Islet of Langerhans (tissue), 1 donor: ENCODE results near the gene PIK3CG.
"Not testable (repeated sequence)": the region's sequence is repeated elsewhere in the genome, so short reads cannot be mapped to it uniquely, and the experiment has no call there.

Experiments
- FAIRE-seq: peaks from one replicate; lab custom pipeline; 2011; peaks lifted over from hg19 to GRCh38; lab: Jason Lieb, UNC

The PIK3CG gene

DNA sequence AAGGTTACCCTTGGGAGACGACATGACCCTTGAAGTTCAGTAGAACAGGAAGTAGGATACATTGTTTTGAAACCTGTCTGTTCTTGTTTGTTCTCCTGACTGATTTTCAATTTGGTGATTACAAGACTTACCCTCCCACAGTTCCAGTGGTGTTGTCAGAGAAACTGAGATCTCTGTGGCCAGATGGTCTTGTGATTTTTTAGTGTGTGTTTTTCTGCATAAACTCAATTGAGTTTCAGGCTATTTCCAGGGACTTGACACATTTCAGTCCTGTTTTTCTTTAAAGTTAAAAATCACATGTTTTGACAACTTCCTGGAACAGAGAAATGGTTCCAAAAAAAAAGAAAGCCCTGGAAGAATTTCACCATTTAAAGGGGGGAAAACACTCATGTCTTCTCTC lies 22.3 kb downstream of the PIK3CG start:
- FAIRE-seq: no peak

DNA sequence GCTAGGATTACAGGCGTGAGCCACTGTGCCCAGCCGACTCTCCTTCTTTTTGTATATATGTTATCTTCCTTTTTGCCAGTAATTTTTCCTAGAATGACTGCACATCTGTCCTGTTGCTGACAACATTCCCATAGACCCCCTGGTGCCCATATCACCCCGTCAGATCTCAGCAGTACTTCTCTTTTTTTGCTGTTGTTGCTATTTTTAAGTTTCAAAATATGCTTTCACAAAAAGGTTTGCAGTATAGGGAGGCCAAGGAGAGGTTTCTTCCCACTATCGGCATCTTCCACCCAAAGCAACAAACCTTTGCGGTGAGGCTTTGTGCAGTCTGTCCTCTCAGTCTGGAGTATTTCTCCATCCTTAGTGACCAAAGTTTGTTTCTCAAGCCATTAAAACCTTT lies 23.1 kb downstream of the PIK3CG start:
- no peak for FAIRE-seq

DNA sequence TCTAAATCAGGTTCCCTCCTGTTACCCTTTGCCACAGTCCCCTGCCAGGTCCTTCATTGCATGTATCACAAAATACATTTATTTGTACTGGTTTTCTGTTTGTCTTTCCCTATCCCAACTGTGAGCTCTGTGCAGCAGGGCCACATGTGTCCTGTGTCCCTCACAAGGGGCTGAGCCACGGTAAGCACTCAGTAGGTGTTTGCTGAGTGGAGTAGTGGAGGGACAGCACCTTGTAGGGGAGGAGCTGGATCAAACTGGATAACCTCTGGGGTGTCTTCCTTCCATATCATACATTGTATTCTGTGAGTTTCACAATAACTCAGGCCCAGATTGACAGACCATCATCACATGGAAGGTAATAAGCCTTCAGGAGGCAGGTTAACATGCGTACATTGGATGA lies 25.9 kb downstream of the PIK3CG start:
- no peak for FAIRE-seq

DNA sequence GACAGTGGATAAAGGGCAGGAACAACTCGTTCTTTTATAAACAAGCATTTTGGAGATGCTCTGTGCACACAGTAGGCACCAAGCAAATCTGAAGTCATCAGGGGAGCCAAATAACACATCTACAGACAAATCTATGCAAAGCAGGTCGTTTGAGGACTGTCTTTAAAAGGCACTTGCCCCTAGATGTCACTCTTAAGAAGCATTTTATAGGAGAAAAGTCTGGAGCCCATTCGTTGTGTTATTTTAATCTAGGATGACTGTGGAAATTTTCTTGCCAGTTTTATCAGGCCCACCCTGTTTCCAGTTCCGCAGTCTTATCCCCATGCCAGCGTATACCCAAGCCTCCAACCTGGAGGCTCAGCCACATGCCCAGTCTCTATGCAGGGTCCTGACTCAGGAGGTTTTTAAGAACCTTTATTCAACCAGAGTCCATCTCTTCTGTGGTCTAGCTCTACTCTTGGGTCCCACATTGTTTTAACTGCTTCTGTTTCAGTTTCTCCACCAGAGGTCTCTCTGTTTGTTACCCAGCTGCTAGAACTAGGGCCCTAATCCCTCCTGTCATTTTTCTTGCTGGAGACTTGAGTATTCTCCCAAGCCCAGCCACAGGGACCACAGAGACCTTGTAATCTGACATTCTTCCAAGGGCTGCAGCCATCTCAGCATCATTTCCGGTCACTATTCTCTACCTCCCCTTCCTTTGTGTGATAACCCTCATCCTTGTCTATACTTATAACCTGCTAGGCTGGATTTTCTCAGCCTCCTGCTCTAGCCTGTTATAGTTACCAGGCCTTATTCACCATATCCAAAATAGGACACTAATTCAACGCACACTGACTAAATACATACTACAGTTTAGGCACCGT lies 26.7 kb downstream of the PIK3CG start:
- FAIRE-seq: no peak

DNA sequence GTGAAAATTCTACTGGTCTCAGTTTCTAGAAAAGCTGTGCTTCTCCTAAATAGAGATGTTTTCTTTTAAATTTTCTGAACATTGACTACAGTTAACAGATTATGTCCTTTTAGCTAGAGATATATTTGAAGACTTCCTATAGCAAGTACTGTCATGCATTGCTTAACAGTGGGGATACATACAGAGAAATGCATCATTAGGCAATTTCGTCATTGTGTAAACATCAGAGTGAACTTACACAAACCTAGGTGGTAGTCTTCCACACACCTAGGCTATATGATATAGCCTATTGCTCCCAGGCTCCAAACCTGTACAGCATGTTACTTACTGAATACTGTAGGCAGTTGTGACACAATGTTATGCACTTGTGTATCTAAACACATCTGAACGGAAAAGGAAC lies 28.5 kb downstream of the PIK3CG start:
- FAIRE-seq: no peak

DNA sequence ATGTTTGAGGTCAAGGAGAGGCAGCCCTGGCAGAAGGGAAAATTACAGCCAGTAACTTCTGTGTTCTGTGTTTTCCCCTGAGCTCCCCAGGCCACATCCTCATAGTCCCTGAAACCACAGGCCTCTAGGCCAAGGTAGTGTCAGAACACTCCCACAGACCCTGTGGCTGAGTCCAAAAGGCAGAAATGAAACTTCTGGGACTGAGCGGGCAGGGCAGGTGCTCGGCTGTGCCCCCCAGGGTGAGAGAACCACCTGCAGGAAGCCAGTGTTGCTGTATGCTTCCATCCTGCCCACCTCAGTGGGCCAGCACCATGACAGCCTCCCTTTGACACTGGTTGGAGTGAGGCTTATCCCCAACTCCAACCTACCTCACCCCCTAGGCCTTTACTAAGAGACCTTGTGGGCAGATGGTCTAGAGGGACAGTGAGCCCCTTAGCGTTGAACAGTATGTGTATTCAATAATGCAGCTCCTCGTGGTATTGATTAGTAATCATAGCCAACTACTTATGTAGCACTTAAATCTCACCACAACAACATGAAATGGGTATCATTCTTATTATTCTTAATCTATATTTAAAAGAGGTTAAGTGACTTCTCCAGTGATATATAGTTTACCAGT lies 30.3 kb downstream of the PIK3CG start:
- FAIRE-seq: no peak

DNA sequence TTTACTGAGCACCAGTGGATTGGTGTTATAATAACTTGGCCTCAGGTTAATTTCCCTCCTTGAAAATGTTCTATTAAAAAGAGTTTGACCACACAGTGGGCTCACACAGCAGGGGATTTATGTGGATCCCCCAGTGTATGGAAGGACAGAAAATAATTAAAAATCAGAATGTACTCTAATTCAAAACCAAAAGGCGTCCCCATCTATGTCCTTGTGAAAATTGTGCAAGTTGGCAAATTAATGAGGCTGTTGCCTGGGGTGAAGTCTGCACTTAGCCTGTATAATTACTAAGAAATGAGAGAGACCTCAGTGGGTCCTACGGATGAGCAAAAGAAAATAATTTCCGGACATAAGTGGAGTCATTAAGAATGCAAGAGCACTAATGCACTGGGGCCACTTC lies 31.1 kb downstream of the PIK3CG start:
- FAIRE-seq: no peak

DNA sequence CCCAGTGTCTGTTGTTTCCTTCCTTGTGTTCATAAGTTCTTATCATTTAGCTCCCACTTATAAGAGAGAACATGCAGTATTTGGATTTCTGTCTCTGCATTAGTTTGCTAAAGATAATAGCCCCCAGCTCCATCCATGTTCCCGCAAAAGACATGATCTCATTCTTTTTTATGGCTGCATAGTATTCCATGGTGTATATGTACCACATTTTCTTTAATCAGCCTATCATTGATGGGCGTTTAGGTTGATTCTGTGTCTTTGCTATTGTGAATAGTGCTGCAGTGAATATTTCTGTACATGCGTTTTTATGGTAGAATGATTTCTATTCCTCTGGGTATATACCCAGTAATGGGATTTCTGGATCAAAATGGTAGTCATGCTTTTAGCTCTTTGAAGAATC lies 32.5 kb downstream of the PIK3CG start:
- FAIRE-seq: not testable (repeated sequence)

DNA sequence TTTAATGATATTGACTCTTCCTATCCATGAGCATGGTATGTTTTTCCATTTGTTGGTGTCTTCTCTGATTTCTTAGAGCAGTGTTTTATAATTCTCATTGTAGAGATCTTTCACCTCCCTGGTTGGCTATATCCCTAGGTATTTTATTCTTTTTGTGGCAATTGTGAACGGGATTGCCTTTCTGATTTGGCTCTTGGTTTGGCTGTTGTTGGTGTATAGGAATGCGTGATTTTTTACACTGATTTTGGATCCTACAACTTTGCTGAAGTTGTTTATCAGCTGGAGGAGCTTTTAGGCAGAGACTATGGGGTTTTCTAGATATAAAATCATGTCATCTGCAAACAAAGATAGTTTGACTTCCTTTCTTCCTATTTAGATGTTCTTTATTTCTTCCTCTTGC lies 33.9 kb downstream of the PIK3CG start:
- FAIRE-seq: not testable (repeated sequence)

DNA sequence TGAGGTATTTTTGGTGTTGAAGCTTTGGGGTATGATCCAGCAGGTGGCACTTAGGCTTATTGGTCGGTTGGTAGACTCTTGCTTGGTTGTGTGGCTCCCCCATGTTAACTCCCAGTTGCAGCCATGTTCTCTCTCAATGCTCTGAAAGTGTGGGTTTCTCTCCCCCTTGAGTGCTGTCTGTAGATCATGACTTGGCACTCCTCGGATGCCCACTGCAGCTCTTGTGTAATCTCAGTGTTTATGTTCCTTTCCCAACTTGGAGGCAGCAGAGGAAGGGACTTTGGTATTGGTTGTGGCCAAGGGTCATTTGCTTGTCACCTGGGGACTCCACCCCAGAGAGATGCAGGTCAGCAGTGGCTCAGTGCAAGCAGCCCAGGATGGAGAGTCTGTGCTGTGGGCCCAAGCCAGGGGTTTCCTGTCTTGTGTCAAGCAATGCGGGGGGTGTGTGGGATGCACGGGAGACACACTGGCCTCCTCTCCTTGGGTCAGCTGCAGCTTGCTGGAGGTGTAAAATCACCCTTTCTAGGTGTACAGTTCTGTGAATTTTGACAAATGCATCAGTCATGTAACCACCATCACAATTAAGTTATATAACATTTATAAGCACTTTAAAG lies 36.9 kb downstream of the PIK3CG start:
- FAIRE-seq: no peak

DNA sequence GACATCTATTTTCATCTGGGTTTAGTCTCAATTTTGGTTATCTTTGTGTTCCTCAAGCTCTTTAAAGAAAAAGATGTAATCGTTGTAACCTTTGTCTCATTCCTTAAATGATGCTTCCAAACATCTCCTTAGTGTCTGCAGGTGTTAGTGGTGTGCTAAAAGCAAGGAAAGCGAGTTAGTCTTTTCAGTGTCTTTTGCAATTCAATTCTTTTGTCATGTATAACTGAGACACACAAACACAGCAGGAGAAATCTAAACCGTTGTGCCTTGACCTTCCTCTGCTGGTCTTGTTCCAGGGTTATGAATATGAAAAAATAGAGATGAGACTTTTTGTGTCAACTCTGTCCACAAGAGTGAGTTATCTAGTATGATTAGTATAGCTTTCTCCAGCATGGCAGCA lies 40.7 kb downstream of the PIK3CG start:
- FAIRE-seq: no peak

DNA sequence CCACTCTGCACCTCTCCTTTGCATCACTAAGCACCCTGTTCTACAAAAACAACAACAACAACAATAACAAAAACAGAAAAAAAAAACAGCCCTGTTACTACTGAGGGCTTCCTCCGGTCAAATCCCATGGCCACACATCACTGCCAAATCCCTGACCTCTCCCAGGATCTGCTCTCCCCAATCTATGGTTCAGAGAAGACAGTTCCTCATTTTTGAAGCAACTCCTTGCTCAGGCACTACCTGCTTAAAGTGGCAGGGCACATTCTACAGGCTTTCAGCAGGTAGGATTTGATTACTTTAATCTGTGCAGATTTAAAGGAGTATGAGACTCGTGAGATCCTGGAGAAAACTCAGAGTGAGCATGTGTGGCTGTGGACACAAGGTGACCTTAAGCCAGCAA lies 46.9 kb downstream of the PIK3CG start:
- no peak for FAIRE-seq

DNA sequence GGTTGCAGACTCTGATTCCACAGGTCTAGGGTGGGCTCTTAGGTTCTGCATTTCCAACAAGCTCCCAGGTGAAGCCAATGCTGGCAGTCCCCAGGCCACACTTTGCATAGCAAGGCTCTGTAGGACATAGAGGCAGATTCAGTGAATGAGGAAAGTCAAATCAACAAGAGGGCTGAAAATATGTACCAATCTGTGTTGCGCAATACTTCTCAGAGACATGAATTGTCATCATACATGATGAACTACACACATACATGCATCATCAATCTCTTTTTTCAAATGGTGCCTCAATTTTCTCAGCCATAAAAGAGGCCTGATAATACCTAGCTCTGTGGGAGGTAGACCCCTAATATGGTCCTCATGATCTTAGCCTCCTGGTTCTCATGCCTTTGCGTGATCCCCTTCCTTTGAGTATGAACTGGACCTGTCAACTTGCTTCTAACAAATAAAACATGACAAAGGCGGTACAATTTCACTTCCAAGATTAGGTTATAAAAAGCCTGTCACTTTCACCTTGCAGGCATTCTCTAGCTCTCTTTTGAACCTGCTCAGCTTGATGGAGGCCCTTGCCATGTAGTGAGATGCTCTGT lies 49.0 kb downstream of the PIK3CG start:
- FAIRE-seq: no peak

DNA sequence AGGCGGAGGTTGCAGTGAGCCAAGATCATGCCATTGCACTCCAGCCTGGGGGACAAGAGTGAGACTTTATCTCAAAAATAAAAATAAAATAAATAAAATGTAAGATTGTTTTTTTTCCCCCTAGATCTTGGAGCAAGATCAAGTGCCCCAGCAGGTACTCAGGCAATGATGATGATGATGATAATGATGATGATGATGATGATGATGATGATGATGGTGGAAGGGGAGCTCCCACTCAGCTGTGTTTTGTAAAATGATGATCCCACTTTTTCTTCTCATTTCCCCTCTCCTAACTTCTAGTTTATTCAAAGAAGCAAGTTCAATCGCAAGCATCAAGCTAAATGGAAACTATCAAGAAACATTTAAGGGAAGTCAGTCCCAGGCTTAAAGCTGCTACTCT lies 50.3 kb downstream of the PIK3CG start:
- FAIRE-seq: no peak

DNA sequence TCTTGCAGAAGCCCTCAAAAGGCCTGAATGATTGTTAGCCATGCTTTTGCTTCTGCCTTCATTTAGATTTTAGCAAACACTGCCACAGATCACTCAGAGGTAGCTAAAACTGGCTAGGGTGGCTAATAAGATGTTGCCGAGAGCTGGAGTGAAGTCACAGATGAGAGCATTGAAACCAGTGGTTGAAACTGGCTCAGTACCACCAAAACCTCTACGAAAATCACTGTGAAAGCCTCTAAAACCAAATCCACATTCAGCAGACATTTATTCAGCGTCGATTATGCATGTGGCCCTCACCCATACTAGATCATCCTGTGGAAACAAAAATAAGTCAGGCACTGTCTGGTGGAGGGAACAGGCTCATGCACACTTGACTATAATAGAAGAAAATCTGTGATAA lies 50.8 kb downstream of the PIK3CG start:
- no peak for FAIRE-seq

DNA sequence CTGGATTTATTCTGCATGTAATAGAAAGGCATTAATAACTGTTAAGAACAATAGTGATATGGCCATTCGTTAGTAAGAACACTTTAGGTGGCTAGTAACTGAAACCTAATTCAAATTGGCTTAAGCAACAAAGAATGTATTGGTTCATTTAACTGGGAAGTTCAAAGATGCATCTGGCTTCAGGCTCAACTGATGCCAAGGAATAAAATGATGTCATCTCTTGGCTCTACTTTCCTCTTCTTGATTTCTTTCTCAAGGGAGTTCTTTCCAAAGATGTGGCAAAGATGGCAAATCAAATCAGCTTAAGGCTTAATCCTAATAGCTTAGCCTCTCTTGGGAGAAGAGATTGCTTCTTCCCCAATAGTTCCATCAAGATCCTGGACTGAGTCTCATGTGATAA lies 51.6 kb downstream of the PIK3CG start:
- FAIRE-seq: no peak

DNA sequence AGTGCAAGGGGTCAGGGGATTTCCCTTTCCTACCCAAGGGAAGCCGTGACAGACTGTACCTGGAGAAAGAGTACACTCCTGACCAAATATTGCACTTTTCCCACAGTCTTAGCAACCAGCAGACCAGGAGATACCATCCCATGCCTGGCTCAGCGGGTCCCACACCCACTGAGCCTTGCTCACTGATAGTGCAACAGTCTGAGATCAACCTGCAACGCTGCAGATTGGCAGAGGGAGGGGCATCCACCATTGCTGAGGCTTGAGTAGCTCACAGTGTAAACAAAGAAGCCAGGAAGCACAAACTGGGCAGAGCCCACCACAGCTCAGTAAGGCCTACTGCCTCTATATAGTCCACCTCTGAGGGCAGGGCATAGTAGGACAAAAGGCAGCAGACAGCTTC lies 53.9 kb downstream of the PIK3CG start:
- FAIRE-seq: no peak

DNA sequence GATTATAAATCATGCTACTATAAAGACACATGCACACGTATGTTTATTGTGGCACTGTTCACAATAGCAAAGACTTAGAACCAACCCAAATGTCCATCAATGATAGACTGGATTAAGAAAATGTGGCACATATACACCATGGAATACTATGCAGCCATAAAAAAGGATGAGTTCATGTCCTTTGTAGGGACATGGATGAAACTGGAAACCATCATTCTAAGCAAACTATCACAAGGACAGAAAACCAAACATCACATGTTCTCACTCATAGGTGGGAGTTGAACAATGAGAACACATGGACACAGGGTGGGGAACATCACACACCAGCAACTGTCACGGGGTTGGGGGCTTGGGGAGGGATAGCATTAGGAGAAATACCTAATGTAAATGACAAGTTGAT lies 59.4 kb downstream of the PIK3CG start:
- not testable (repeated sequence) for FAIRE-seq

DNA sequence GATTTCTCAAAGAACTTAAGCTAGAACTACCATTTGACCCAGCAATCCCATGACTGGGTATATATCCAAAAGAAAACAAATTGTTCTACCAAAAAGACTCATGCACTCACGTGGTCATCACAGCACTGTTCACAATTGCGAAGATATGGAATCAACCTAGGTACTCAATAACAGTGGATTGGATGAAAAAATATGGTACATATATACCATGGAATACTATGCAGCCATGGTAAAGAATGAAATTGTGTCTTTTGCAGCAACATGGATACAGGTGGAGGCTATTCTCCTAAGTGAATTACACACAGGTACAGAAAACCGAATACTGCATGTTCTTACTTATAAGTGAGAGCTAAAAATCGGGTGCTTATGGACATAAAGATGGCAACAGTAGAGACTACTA lies 61.8 kb downstream of the PIK3CG start:
- FAIRE-seq: no peak

DNA sequence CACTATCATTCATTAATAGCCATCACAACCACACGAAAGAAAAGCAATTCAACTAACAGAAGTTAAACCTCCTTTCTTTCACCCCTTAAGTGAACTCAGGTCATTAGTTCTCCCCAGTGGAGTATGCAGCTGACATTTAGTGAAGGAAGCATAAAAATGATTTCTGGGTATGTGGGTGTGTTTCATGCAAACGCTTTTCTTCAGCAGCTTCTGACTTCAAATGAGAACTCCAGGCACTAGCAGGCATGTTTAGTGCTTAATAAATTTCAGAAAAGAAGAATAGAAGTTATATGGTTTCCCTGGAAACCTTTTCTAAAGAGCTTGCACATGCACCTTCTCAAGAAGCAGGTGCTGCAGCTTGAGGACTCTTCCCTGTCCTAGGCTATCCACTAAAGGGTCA lies 62.5 kb downstream of the PIK3CG start:
- no peak for FAIRE-seq

DNA sequence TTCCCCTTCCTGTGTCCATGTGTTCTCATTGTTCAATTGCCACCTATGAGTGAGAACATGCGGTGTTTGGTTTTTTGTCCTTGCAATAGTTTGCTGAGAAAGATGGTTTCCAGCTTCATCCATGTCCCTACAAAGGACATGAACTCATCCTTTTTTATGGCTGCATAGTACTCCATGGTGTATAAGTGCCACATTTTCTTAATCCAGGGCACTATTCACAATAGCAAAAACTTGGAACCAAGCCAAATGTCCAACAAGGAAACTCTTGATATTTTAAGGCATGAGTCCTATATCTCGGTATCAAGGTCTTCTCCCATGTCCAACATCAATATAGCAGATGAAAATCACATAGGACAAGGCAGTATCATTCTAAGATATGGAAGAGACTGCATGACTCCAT lies 64.5 kb downstream of the PIK3CG start:
- not testable (repeated sequence) for FAIRE-seq

DNA sequence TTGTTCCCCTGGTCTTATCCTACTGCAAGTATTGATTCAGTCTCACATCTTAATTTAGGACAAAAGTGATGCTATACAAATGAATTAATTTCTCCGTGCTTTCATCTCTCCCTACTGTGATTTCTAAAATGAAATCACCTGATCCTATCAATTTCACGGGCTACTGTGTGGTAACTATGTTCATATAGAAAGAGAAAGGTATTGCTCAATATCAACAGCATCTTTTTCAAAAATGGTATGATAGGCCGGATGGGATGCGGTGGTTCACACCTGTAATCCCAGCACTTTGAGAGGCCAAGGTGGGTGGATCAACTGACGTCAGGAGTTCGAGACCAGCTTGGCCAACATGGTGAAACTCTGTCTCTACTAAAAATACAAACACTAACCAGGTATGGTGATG lies 71.2 kb downstream of the PIK3CG start:
- no peak for FAIRE-seq

DNA sequence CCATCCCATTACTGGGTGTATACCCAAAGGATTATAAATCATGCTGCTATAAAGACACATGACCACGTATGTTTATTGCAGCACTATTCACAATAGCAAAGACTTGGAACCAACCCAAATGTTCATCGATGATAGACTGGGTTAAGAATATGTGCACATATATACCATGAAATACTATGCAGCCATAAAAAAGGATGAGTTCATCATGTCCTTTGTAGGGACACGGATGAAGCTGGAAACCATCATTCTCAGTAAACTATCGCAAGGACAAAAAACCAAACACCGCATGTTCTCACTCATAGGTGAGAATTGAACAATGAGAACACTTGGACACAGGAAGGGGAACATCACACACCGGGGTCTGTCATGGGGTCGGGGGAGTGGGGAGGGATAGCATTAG lies 73.0 kb downstream of the PIK3CG start:
- not testable (repeated sequence) for FAIRE-seq
